ENCODE results near the gene ANO10. TPM values are rescaled to one million over a fixed set of nuclear protein-coding genes. Genes with fewer than 3 reads are reported as not detected.
"Not testable (repeated sequence)": the region's sequence is repeated elsewhere in the genome, so short reads cannot be mapped to it uniquely, and the experiment has no call there.

ANO10 gene
- 9.9 TPM for total RNA-seq
- long read RNA-seq, transcript ANO10-201 (13 exons, 3,212 nt) = major isoform, 16 of 21 reads
- long read RNA-seq, partial matches to known transcripts = 2 of 21 reads
- long read RNA-seq, other reads (novel, unspliced or antisense) = 3 of 21 reads

GRCh38 chr3:43621656-43622432, at the start of gene ANO10:
TSS of gene ANO10 (minus strand) at chr3:43622011. CDS start at chr3:43605852, 16,159 bp downstream.
- intact Hi-C loops (cut with DNase I) = no loop called here
- ATAC-seq (ENCODE audit: poor library complexity) (peak; percentile 98), DNase-seq (peak; percentile 98)

DNA sequence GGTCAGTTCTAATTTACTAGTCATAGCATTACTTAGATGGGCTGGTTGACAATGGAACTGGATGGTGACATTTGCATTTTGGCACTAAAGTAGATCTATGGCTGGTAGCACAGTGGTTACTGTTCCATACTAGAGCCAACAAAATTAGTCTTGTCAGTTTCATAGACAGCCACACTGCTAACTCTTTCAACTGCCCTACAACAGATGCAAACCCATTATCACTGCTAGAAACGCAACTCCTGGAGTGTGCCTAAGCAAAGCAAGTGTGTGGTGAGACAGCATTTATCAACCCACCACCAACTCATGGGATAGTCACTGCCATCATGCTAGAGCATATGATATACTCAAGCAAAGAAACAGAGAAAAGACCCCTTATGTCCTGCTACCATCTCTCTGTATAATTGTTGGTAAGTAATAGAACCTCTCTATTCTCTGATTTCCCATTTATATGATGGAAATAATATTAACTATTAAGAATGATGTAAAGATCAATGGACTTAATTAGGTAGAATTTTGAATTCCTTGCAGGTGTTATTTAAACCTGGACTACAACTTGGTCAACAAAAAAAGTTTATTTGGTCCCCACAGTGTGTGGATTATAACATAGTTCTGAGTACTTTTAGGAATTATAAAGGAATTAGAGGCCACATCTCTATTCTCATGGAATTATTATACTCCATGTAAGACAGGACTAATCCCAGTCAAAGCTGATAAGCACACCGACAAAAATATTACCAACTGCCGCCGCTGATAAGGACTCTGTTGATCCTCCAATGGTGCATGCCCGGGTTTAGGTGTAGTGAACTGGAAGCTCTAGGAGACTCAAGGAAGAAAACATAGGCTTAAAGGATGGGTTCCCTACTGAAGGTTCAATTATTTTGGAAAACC, 49.1 kb upstream of the ANO10 start:
- intact Hi-C loops (cut with DNase I) = no loop called here
- no peak for DNase-seq
- ATAC-seq (ENCODE audit: poor library complexity) = no peak

DNA sequence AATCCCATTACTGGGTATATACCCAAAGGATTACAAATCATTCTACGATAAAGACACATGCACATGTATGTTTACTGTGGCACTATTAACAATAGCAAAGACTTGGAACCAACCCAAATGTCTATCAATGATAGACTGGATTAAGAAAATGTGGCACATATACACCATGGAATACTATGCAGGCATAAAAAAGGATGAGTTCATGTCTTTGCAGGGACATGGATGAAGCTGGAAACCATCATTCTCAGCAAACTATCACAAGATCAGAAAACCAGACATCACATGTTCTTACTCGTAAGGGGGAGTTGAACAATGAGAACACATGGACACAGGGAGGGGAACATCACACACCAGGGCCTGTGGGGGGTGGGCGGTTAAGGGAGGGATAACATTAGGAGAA, 43.2 kb upstream of the ANO10 start:
- DNase-seq; ATAC-seq (ENCODE audit: poor library complexity); intact Hi-C loops (cut with DNase I): not testable (repeated sequence)

DNA sequence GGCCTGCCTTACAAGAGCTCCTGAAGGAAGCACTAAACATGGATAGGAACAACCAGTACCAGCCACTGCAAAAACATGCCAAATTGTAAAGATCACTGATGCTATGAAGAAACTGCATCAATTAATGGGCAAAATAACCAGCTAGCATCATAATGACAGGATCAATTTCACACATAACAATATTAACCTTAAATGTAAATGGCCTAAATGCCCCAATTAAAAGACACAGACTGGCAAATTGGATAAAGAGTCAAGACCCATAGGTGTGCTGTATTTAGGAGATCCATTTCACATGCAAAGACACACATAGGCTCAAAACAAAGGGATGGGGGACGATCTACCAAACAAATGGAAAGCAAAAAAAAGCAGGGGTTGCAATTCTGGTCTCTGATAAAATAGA, 39.6 kb upstream of the ANO10 start:
- intact Hi-C loops (cut with DNase I); ATAC-seq (ENCODE audit: poor library complexity); DNase-seq: not testable (repeated sequence)

DNA sequence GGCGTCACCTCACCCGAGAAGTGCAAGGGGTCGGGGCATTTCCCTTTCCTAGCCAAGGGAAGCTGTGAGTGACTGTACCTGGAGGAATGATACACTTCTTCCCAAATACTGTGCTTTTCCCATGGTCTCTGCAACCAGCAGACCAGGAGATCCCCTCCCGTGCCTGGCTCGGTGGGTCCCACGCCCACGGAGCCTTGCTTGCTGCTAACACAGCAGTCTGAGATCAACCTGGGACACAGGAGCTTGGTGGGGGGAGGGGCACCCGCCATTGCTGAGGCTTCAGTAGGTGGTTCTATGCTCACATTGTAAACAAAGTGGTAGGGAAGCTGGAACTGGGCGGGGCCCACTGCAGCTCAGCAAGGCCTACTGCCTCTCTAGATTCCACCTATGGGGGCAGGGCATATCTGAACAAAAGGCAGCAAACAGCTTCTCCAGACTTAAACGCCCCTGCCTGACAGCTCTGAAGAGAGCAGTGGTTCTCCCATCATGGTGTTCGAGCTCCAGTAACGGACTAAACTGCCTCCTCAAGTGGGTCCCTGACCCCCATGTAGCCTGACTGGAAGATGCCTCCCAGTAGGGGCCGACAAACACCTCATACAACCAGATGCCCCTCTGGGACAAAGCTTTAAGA, 37.6 kb upstream of the ANO10 start:
- intact Hi-C loops (cut with DNase I) = no loop called here
- DNase-seq = no peak

GRCh38 chr3:43656390-43656789, 34.6 kb upstream of the ANO10 start:
- DNase-seq; ATAC-seq (ENCODE audit: poor library complexity): not testable (repeated sequence)

More for the DNA sequence above, 37.6 kb upstream of the ANO10 start:
- no peak for ATAC-seq (ENCODE audit: poor library complexity)

DNA sequence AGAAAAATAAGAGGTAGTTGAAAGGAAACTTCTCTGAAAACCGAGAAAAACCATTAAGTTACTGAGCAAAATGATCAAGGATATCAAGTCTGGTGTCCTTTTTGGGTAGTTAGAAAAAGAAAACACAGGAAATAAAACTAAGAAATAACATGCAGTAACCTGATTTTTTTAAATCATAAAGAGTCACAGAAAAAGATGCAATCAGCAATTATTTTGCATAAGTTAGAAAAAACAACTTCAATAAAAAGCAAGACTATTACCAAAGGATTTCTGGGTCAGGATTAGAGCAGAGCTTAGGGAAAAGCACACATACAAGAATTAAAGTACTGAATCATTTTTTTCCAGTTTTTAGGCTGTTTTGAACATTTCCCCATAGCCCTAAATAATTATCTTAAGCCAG, 28.5 kb upstream of the ANO10 start:
- intact Hi-C loops (cut with DNase I) = no loop called here
- no peak for ATAC-seq (ENCODE audit: poor library complexity)
- DNase-seq = no peak

More at GRCh38 chr3:43656390-43656789, 34.6 kb upstream of the ANO10 start:
- intact Hi-C loops (cut with DNase I) = not testable (repeated sequence)

- no peak for ATAC-seq (ENCODE audit: poor library complexity)
- intact Hi-C loops (cut with DNase I) = no loop called here
Observed at GRCh38 chr3:43649365-43649968, 27.7 kb upstream of the ANO10 start.

DNA sequence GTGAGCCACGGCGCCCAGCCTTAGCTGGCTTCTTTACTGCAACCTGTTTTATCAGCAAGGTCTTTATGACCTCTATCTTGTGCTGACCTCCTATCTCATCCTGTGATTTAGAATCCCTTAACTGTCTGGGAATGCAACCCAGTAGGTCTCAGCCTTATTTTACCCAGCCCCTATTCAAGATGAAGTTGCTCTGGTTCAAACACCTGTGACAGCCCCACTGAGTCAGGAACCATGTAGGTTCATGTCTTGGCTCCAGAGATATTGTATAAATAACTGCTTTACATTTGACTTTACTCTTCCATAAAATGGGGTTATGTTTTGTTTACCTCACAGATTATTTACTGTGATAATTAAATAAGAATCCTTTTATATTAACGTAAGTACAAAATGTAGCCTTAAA, 27.1 kb upstream of the ANO10 start:
- DNase-seq (no peak), ATAC-seq (ENCODE audit: poor library complexity) (no peak)
- intact Hi-C loops (cut with DNase I) = no loop called here

More at GRCh38 chr3:43649365-43649968, 27.7 kb upstream of the ANO10 start:
- no peak for DNase-seq

DNA sequence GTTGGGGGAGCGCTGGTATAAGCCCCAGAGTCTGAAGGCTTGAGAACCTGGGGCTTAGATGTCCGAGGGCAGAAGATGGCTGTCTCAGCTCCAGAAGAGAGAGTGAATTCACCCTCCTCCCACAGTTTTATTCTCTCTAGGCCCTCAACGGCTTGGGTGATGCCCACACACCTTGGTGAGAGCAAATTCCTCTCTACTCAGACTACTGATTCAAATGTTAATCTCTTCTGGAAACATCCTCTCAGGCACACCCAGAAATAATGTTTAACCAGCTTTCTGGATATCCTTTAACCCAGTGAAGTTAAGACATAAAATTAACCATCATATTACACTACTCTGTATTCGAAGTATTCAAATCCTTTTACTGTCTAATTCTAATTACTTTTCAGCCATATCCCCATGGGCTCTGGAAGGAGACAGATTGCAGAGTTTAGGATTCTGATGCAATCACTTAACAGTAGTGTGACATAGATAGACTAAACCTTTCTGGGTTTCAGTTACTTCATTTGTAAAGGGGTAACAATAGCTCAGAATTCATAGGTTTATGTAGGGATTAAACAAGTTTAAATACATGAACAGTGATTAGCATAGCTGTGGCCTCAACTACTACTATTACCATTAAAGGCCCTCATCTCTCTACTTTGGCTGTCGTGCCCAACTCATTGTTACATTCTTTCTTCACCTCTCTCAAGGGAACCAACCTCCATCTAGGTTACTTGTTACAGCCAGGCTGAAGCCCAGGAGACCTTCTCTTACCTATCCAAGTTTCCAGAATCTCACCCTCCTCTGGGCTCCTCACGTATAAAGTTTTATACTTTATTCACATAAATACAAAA, 25.7 kb upstream of the ANO10 start:
- DNase-seq = no peak
- intact Hi-C loops (cut with DNase I) = no loop called here
- ATAC-seq (ENCODE audit: poor library complexity) = peak; percentile 60

GRCh38 chr3:43644443-43644842, 22.6 kb upstream of the ANO10 start:
- ATAC-seq (ENCODE audit: poor library complexity) = no peak
- no peak for DNase-seq
- intact Hi-C loops (cut with DNase I) = no loop called here

GRCh38 chr3:43641306-43642114, 19.7 kb upstream of the ANO10 start:
- intact Hi-C loops (cut with DNase I) = no loop called here
- ATAC-seq (ENCODE audit: poor library complexity) (no peak), DNase-seq (no peak)

- DNase-seq = no peak
- ATAC-seq (ENCODE audit: poor library complexity) = no peak
- intact Hi-C loops (cut with DNase I) = no loop called here
Observed at GRCh38 chr3:43640681-43641080, 18.9 kb upstream of the ANO10 start.

GRCh38 chr3:43638594-43639447, 17.0 kb upstream of the ANO10 start:
- ATAC-seq (ENCODE audit: poor library complexity) = no peak
- no peak for DNase-seq
- intact Hi-C loops (cut with DNase I) = no loop called here

DNA sequence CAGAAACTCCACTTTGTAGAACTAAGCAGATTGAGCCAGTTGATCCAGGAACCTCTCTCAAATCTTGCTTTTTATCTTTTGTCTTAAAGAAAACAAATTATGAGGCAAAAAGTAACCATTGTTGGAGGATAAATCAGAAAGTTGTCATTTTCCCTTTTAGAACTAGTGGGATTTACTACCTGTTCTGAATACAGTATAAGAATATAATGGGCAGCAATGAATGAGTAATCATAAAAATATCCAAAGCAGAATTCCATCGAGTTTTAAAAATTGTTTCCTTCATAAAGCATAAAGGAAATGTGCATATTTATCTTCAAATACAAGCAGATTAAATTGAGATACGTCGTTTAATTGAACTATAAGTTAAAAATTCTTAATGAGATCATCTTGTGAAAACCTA, 15.9 kb upstream of the ANO10 start:
- intact Hi-C loops (cut with DNase I) = no loop called here
- ATAC-seq (ENCODE audit: poor library complexity) (no peak), DNase-seq (no peak)

DNA sequence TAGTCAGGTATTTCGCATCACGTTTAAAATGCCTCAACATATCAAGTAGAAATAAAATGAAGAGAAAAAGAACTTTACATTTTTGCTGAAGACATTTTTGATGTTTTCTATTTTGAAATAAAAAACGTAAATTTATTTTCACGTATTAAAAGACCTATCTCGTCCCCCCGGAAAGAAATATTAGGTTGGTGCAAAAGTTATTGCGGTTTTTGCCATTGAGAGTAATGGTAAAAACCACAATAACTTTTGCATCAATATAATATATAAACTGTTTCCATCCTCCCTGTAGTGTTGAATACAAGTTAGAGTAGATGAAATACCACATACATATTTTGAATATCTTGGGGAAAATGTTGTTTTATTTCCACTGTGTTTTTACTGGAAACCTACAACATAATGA, 11.2 kb upstream of the ANO10 start:
- ATAC-seq (ENCODE audit: poor library complexity) = no peak
- DNase-seq = no peak
- intact Hi-C loops (cut with DNase I) = no loop called here
